ENCODE data around the gene PPM1B.
"Not testable (repeated sequence)": the region's sequence is repeated elsewhere in the genome, so short reads cannot be mapped to it uniquely, and the experiment has no call there.

Gene PPM1B

GRCh38 chr2:44168681-44169154, at the start of gene PPM1B:
PPM1B (plus strand) TSS chr2:44168875; CDS start chr2:44201200, 32,325 bp downstream.
- DNase-seq: peak; percentile 100

- DNase-seq: no peak
These were observed 48.8 kb upstream of the PPM1B start for GRCh38 chr2:44119878-44120277.

- DNase-seq: peak; percentile 24
These were observed 48.2 kb upstream of the PPM1B start for GRCh38 chr2:44120428-44120827.

- DNase-seq: no peak
These were observed 46.8 kb upstream of the PPM1B start for GRCh38 chr2:44121899-44122298.

GRCh38 chr2:44124500-44124899, 44.2 kb upstream of the PPM1B start:
- DNase-seq: peak; percentile 23

- no peak for DNase-seq
These were observed 42.4 kb upstream of the PPM1B start for GRCh38 chr2:44126106-44126797.

GRCh38 chr2:44130441-44130840, 38.2 kb upstream of the PPM1B start:
- DNase-seq: no peak

- DNase-seq: no peak
These were observed 37.5 kb upstream of the PPM1B start for GRCh38 chr2:44131177-44131576.

- not testable (repeated sequence) for DNase-seq
These were observed 35.1 kb upstream of the PPM1B start for GRCh38 chr2:44133602-44134001.

GRCh38 chr2:44134848-44135247, 33.8 kb upstream of the PPM1B start:
- no peak for DNase-seq

GRCh38 chr2:44135296-44135695, 33.4 kb upstream of the PPM1B start:
- DNase-seq: no peak

- no peak for DNase-seq
These were observed 32.9 kb upstream of the PPM1B start for GRCh38 chr2:44135771-44136170.

GRCh38 chr2:44136252-44136651, 32.4 kb upstream of the PPM1B start:
- no peak for DNase-seq

- no peak for DNase-seq
These were observed 31.6 kb upstream of the PPM1B start for GRCh38 chr2:44137048-44137447.

GRCh38 chr2:44137872-44138551, 30.7 kb upstream of the PPM1B start:
- no peak for DNase-seq

- no peak for DNase-seq
These were observed 28.9 kb upstream of the PPM1B start for GRCh38 chr2:44139741-44140140.

GRCh38 chr2:44142306-44142705, 26.4 kb upstream of the PPM1B start:
- no peak for DNase-seq

GRCh38 chr2:44143701-44144100, 25.0 kb upstream of the PPM1B start:
- DNase-seq: no peak

- DNase-seq: no peak
These were observed 19.7 kb upstream of the PPM1B start for GRCh38 chr2:44148999-44149398.

GRCh38 chr2:44150473-44150872, 18.2 kb upstream of the PPM1B start:
- no peak for DNase-seq

- DNase-seq: no peak
These were observed 15.6 kb upstream of the PPM1B start for GRCh38 chr2:44152865-44153669.

GRCh38 chr2:44155666-44156446, 12.8 kb upstream of the PPM1B start:
- no peak for DNase-seq

GRCh38 chr2:44163777-44164176, 4.9 kb upstream of the PPM1B start:
- no peak for DNase-seq
